ENCODE measurements around the gene SLX1A. TPM values are rescaled to one million over a fixed set of nuclear protein-coding genes. Genes with fewer than 3 reads are reported as not detected.
A peak's percentile ranks its signal among the peaks of the same experiment; 100 is the strongest.
"Not testable (repeated sequence)": the region's sequence is repeated elsewhere in the genome, so short reads cannot be mapped to it uniquely, and the experiment has no call there.

The SLX1A gene
- polyA plus RNA-seq = 100 to 1,000 TPM in 1 of 3 donors, 10 to 100 TPM in 2; 91.2 to 113 (median 99.6) TPM

GRCh38 chr16:30193615-30194014 lies at the start of gene SLX1A, which contains the start of gene BOLA2B:
Gene SLX1A (plus strand): TSS chr16:30193875. CDS start chr16:30194085, 210 bp downstream.
Gene BOLA2B (minus strand): TSS chr16:30193666. CDS start chr16:30193595, 71 bp downstream.
- H3K4me3 Mint-ChIP-seq; H3K36me3 Mint-ChIP-seq; H3K27ac Mint-ChIP-seq; H3K9me3 Mint-ChIP-seq; H3K27me3 Mint-ChIP-seq (ENCODE audit: low read depth in 3 of 3); H3K4me1 Mint-ChIP-seq; DNase-seq: not testable (repeated sequence)

- peaks cover 0 to 4% (median 2%) of the 10 kb centered on the region in 3 donors for H3K27me3 Mint-ChIP-seq (ENCODE audit: low read depth in 3 of 3)
- H3K9me3 Mint-ChIP-seq = peaks cover under 1 to 7% (median 5%) of the 10 kb centered on the region in 6 donors
- H3K4me1 Mint-ChIP-seq = peaks cover 11% of the 10 kb centered on the region in 2 donors
- no peak for DNase-seq
- peaks cover 0 to under 1% (median 0%) of the 10 kb centered on the region in 3 donors for H3K36me3 Mint-ChIP-seq
- peak overlapping the region in 1 of 6 donors; percentile 61 for H3K27ac Mint-ChIP-seq
- no peak overlapping the region for H3K4me3 Mint-ChIP-seq
These were observed 49.7 kb upstream of the SLX1A start for GRCh38 chr16:30144017-30144416.

DNA sequence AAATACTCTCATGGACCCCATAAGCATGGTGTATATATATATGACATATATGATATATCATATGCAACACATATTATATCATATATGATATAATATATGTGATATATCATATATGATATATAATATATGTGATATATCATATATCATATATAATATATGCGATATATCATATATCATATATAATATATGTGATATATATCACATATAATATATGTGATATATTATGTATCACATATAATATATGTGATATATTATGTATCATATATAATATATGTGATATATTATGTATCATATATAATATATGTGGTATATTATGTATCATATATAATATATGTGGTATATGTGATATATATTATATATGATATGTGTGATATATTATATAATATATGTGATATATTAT lies 48.8 kb upstream of the SLX1A start:
- Mint-ChIP-seq H3K9me3 (peaks cover 7 to 16% (median 10%) of the 10 kb centered on the region in 6 donors), H3K27me3 (ENCODE audit: low read depth in 3 of 3) (peaks cover 0 to 4% (median 0%) of the 10 kb centered on the region in 3 donors), H3K4me1 (peaks cover 8 to 11% of the 10 kb centered on the region in 2 donors), H3K36me3 (peaks cover 4 to 7% (median 4%) of the 10 kb centered on the region in 3 donors), H3K4me3 (no peak overlapping the region), H3K27ac (no peak overlapping the region)
- DNase-seq = no peak

DNA sequence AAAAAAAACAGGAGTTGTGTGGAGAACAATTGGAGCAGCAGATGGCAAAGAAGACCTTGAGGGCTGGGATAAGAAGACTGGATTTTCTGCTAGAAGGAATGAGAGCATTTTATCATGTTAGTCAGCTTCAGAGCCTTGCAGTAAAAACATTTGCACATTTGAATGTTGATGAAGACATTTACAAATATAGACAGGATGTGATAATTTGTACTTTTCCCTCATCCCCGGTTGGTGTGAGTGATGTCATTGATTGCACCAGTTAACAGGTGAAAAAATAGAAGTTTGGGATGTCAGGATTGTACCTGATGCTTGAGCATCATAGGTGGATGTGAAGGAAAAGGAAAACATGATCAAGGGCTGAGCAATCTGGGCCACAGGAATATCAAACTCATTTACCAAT lies 48.0 kb upstream of the SLX1A start:
- DNase-seq = no peak
- Mint-ChIP-seq H3K4me1 (peaks cover 8 to 11% of the 10 kb centered on the region in 2 donors), H3K27me3 (ENCODE audit: low read depth in 3 of 3) (peaks cover 0 to 3% (median 2%) of the 10 kb centered on the region in 3 donors), H3K36me3 (peaks cover 4 to 7% (median 4%) of the 10 kb centered on the region in 3 donors), H3K4me3 (no peak overlapping the region), H3K27ac (peak overlapping the region in 1 of 6 donors; percentile 46), H3K9me3 (peaks cover 7 to 16% (median 10%) of the 10 kb centered on the region in 6 donors)

DNA sequence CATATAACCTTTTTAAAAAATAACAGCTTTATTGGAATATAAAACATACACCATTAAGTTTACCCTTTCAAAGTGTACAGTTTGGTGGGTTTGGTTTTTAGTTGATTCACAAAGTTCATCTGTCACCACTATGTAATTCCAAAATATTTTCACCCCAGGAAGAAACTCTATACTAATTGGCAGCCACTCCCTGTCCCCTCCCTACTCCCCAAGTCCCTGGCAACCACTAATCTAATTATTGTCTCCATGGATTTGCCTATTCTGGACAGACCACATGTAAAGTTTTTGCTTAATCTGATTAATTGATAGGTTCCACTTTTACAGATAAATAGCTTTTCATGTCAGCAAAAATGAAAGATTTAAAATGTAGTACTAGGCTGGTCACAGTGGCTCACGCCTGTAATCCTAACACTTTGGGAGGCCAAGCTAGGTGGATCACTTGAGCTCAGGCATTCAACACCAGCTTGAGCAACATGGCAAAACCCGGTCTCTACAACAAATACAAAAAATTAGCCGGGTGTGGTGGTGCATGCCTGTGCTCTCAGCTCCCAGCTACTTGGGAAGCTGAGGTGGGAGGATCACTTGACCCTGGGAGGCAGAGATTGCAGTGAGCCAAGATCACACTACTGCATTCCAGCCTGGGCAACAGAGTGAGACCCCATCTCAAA lies 45.7 kb upstream of the SLX1A start:
- H3K36me3 Mint-ChIP-seq = peaks cover 4 to 7% (median 4%) of the 10 kb centered on the region in 3 donors
- DNase-seq = no peak
- peaks cover 6 to 7% of the 10 kb centered on the region in 2 donors for H3K4me1 Mint-ChIP-seq
- H3K27me3 Mint-ChIP-seq (ENCODE audit: low read depth in 3 of 3) = peaks cover 1 to 3% (median 2%) of the 10 kb centered on the region in 3 donors
- no peak overlapping the region for H3K27ac Mint-ChIP-seq
- no peak overlapping the region for H3K4me3 Mint-ChIP-seq
- peaks cover 7 to 16% (median 10%) of the 10 kb centered on the region in 6 donors for H3K9me3 Mint-ChIP-seq

DNA sequence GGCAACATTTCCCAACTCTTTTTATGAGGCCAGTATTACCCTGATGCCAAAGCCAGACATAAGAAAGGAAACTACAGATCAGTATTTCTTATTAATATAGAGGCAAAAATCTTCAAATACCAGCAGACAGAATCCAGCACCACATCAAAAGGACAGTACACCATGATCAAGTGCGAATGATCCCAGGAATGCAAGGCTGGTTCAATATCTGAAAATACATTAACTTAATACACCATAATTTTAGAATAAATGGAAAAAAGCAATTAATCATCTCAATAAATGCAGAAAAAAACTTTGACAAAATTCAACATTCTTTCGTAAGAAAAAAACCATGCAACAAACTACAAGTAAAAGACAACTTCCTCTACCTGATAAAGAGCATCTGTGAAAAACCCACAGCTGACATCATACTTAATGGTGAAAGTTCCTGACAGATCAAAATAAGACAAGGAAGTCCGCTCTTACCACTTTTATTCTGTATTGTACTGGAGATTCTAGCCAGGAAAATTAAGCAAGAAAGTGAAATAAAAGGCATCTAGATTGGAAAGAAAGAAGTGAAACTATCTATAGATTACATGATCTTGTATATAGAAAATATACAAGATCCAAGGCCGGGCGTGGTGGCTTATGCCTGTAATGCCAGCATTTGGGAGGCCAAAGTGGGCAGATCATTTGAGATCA lies 44.3 kb upstream of the SLX1A start:
- Mint-ChIP-seq H3K4me3 (no peak overlapping the region), H3K27ac (no peak overlapping the region), H3K36me3 (peaks cover 4 to 7% (median 4%) of the 10 kb centered on the region in 3 donors)

GRCh38 chr16:30151091-30151490 lies 42.6 kb upstream of the SLX1A start:
- H3K9me3 Mint-ChIP-seq = peaks cover 7 to 16% (median 10%) of the 10 kb centered on the region in 6 donors
- H3K4me1 Mint-ChIP-seq = no peaks in the 10 kb centered on the region
- H3K27ac Mint-ChIP-seq = no peak overlapping the region
- no peak for DNase-seq
- peaks cover 0 to 2% (median 1%) of the 10 kb centered on the region in 3 donors for H3K27me3 Mint-ChIP-seq (ENCODE audit: low read depth in 3 of 3)
- H3K36me3 Mint-ChIP-seq = peaks cover 4 to 7% (median 4%) of the 10 kb centered on the region in 3 donors
- no peak overlapping the region for H3K4me3 Mint-ChIP-seq

More for the DNA sequence above, 44.3 kb upstream of the SLX1A start:
- DNase-seq = no peak
- H3K27me3 Mint-ChIP-seq (ENCODE audit: low read depth in 3 of 3) = peaks cover 0 to 2% (median 1%) of the 10 kb centered on the region in 3 donors
- no peaks in the 10 kb centered on the region for H3K4me1 Mint-ChIP-seq
- peaks cover 7 to 16% (median 10%) of the 10 kb centered on the region in 6 donors for H3K9me3 Mint-ChIP-seq

- Mint-ChIP-seq H3K9me3 (peaks cover 7 to 16% (median 10%) of the 10 kb centered on the region in 6 donors), H3K4me1 (no peaks in the 10 kb centered on the region), H3K36me3 (peaks cover 4 to 7% (median 4%) of the 10 kb centered on the region in 3 donors), H3K4me3 (no peak overlapping the region), H3K27ac (no peak overlapping the region), H3K27me3 (ENCODE audit: low read depth in 3 of 3) (peaks cover 0 to 2% (median 1%) of the 10 kb centered on the region in 3 donors)
- DNase-seq = no peak
These were observed 41.2 kb upstream of the SLX1A start for GRCh38 chr16:30152517-30152916.

DNA sequence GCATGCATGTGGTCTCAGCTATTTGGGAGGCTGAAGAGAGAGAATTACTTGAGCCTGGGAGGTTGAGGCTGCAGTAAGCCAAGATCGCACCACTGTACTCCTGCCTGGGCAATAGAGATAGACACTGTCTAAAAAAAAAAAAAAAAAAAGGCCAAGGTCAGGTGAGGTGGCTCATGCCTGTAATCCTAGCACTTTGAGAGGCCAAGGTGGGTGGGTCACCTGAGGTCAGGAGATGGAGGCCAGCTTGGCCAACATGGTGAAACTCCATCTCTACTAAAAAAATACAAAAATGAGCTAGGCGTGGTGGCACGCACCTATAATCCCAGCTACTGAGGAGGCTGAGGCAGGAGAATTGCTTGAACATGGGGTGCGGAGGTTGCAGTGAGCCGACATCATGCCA lies 38.5 kb upstream of the SLX1A start:
- no peak for DNase-seq
- Mint-ChIP-seq H3K9me3 (no peaks in the 10 kb centered on the region), H3K27me3 (ENCODE audit: low read depth in 3 of 3) (peaks cover 0 to 2% (median 1%) of the 10 kb centered on the region in 3 donors), H3K4me3 (no peak overlapping the region), H3K36me3 (no peaks in the 10 kb centered on the region), H3K27ac (no peak overlapping the region), H3K4me1 (no peaks in the 10 kb centered on the region)

DNA sequence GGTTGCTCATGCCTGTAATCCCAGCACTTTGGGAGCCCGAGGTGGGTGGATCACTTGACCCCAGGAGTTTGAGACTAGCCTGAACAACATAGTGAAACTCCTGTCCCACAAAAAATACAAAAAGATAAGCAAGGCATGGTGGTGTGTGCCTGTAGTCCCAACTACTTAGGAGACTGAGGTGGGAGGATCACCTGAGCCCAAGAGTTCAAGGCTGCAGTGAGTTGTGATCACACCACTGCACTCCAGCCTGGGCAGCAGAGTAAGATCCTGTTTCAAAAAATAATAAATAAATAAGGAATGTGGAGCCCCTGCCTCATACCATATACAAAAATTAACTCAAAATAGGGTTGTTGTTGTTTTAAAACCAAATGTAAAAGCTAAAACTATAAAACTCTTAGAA lies 36.5 kb upstream of the SLX1A start:
- Mint-ChIP-seq H3K27ac (peak overlapping the region in 1 of 6 donors; percentile 42), H3K4me1 (peaks cover under 1 to 3% of the 10 kb centered on the region in 2 donors)

DNA sequence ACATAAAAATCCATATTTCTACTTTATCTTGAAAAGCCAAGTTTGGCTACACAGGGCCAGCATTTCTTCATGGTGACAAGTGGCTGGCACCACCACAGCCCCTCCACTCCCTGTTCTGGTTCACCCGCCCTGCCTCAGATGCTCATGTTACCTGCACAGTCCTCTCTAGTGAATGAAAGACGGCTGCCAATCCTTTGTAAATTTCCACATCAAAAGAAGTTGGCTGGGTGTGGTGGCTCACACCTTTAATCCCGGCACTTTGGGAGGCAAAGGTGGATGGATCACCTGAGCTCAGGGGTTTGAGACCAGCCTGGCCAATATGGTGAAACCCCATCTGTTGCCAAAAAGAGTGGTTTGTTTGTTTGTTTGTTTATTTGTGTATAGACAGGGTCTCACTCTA lies 30.1 kb upstream of the SLX1A start:
- peaks cover 0 to 4% (median 0%) of the 10 kb centered on the region in 3 donors for H3K36me3 Mint-ChIP-seq
- peaks cover 0 to 6% (median 5%) of the 10 kb centered on the region in 3 donors for H3K27me3 Mint-ChIP-seq (ENCODE audit: low read depth in 3 of 3)
- peak overlapping the region in 1 of 6 donors; percentile 55 for H3K27ac Mint-ChIP-seq
- no peak for DNase-seq
- no peaks in the 10 kb centered on the region for H3K9me3 Mint-ChIP-seq
- H3K4me3 Mint-ChIP-seq = peak overlapping the region in 2 of 5 donors; percentile 9 to 30
- peaks cover 42 to 47% of the 10 kb centered on the region in 2 donors for H3K4me1 Mint-ChIP-seq

More for the DNA sequence above, 36.5 kb upstream of the SLX1A start:
- Mint-ChIP-seq H3K9me3 (no peaks in the 10 kb centered on the region), H3K36me3 (no peaks in the 10 kb centered on the region), H3K4me3 (no peak overlapping the region), H3K27me3 (ENCODE audit: low read depth in 3 of 3) (no peaks in the 10 kb centered on the region)
- no peak for DNase-seq

GRCh38 chr16:30166202-30166902 lies 27.3 kb upstream of the SLX1A start:
- Mint-ChIP-seq H3K27me3 (ENCODE audit: low read depth in 3 of 3) (peaks cover 0 to 6% (median 5%) of the 10 kb centered on the region in 3 donors), H3K4me3 (peak overlapping the region; percentile 58 to 91 (median 78)), H3K36me3 (peaks cover 0 to 4% (median 0%) of the 10 kb centered on the region in 3 donors)

GRCh38 chr16:30168746-30169145 lies 24.9 kb upstream of the SLX1A start:
- H3K9me3 Mint-ChIP-seq; DNase-seq; H3K36me3 Mint-ChIP-seq; H3K27ac Mint-ChIP-seq; H3K4me3 Mint-ChIP-seq; H3K27me3 Mint-ChIP-seq (ENCODE audit: low read depth in 3 of 3): not testable (repeated sequence)
- H3K4me1 Mint-ChIP-seq = peaks cover 33 to 34% of the 10 kb centered on the region in 2 donors

More at GRCh38 chr16:30166202-30166902, 27.3 kb upstream of the SLX1A start:
- Mint-ChIP-seq H3K4me1 (peaks cover 42 to 47% of the 10 kb centered on the region in 2 donors), H3K9me3 (no peaks in the 10 kb centered on the region), H3K27ac (peak overlapping the region; percentile 77 to 95 (median 87))
- DNase-seq = peak; percentile 31 to 46 (median 35)

All from immature natural killer cell (primary cell).